CD8-positive, alpha-beta memory T cell (primary cell): ENCODE results near the gene CCL25. TPM values are rescaled to one million over a fixed set of nuclear protein-coding genes. Genes with fewer than 3 reads are reported as not detected.

Source experiments
- CTCF ChIA-PET: fragments of 350-600 bp; sonication (Branson Sonifier 250); formaldehyde crosslinking; loops from one replicate; lab custom pipeline; 2021; ENCODE audit warnings: antibody characterized with exemption; lab: Charles Lee
- POLR2A ChIA-PET: fragments of 350-600 bp; sonication (Branson Sonifier 250); formaldehyde crosslinking; loops from one replicate; lab custom pipeline; 2021; ENCODE audit warnings: antibody characterized with exemption; lab: Charles Lee
- DNase-seq, 5 donors: peaks; one replicate each; pipeline versions ENCODE4 v3.0.0 to v3.0.0-alpha.2; 2020 to 2022; ENCODE audit warnings: mixed read lengths in 1 of 5
- H3K27ac ChIP-seq: one replicate; pipeline ENCODE4 v1.7.0; 2013; ENCODE audit warnings: low read depth, mild to moderate bottlenecking, low read length, moderate library complexity
- H3K27me3 ChIP-seq: 2 replicates; pipeline ENCODE4 v1.7.0; 2013; ENCODE audit warnings: low read length, mild to moderate bottlenecking; ENCODE audit not compliant: insufficient read depth, poor library complexity, severe bottlenecking
- H3K36me3 ChIP-seq: 2 replicates; pipeline ENCODE4 v1.7.0; 2013; ENCODE audit warnings: mild to moderate bottlenecking, low read length, moderate library complexity; ENCODE audit not compliant: insufficient read depth
- H3K4me1 ChIP-seq: 2 replicates; pipeline ENCODE4 v1.7.0; 2013; ENCODE audit warnings: mild to moderate bottlenecking, low read length, moderate library complexity; ENCODE audit not compliant: insufficient read depth
- H3K4me3 ChIP-seq: 2 replicates; pipeline ENCODE4 v1.7.0; 2013; ENCODE audit warnings: mild to moderate bottlenecking, low read length
- H3K9me3 ChIP-seq: 2 replicates; pipeline ENCODE4 v1.7.0; 2013; ENCODE audit warnings: mild to moderate bottlenecking, low read length
- H3K27ac Mint-ChIP-seq, 8 donors: one replicate each; pipeline ENCODE4 v1.8.0; 2020 to 2021; ENCODE audit warnings: mixed read lengths in 8 of 8, mild to moderate bottlenecking in 6 of 8, inconsistent platforms in 3 of 8, moderate library complexity in 3 of 8
- H3K27me3 Mint-ChIP-seq, 2 donors: one replicate each; pipeline ENCODE4 v1.8.0; 2020 to 2021; ENCODE audit warnings: mixed read lengths in 2 of 2, mild to moderate bottlenecking in 1 of 2, moderate library complexity in 1 of 2
- H3K36me3 Mint-ChIP-seq, 3 donors: one replicate each; pipeline ENCODE4 v1.8.0; 2020 to 2021; ENCODE audit warnings: mixed read lengths in 3 of 3, inconsistent platforms in 1 of 3, mild to moderate bottlenecking in 1 of 3
- H3K4me1 Mint-ChIP-seq, 3 donors: one replicate each; pipeline ENCODE4 v1.8.0; 2020 to 2021; ENCODE audit warnings: mixed read lengths in 3 of 3, inconsistent platforms in 1 of 3, mild to moderate bottlenecking in 1 of 3
- H3K4me3 Mint-ChIP-seq, 7 donors: one replicate each; pipeline ENCODE4 v1.8.0; 2020 to 2021; ENCODE audit warnings: mixed read lengths in 7 of 7, mild to moderate bottlenecking in 6 of 7, moderate library complexity in 4 of 7, inconsistent platforms in 2 of 7
- H3K9me3 Mint-ChIP-seq, 5 donors: one replicate each; pipeline ENCODE4 v1.8.0; 2020 to 2022; ENCODE audit warnings: mixed read lengths in 5 of 5, mild to moderate bottlenecking in 3 of 5, moderate library complexity in 2 of 5, inconsistent platforms in 1 of 5
- polyA plus RNA-seq: library from polyadenylated mRNA; unstranded; fragments of 300-500 nt; fragmentation: Illumina TruSeq; gene quantifications from one replicate; pipeline ENCODE4 v1.2.3, GENCODE V29; 2021
- total RNA-seq, 2 experiments: library from RNA; stranded (reverse); gene quantifications; one replicate each; pipeline ENCODE4 v1.2.3, GENCODE V29; 2021

The CCL25 gene
- total and polyA plus RNA-seq, 3 experiments from 2014 or later, result not detected

GRCh38 chr19:8084152-8084551 is 31.6 kb downstream of the CCL25 start:
- Mint-ChIP-seq H3K4me1 (peaks cover 0 to 2% (median 0%) of the 10 kb centered on the region in 3 donors), H3K4me3 (no peak overlapping the region), H3K27ac (peak overlapping the region in 1 of 8 donors; percentile 17), H3K27me3 (peaks cover 8 to 10% of the 10 kb centered on the region in 2 donors), H3K36me3 (no peaks in the 10 kb centered on the region), H3K9me3 (no peaks in the 10 kb centered on the region)
- no peaks in the 10 kb centered on the region for H3K27me3 ChIP-seq
- no peaks in the 10 kb centered on the region for H3K36me3 ChIP-seq
- no peak overlapping the region for H3K27ac ChIP-seq
- ChIA-PET CTCF (no interaction called here), POLR2A (no interaction called here)
- H3K4me3 ChIP-seq, result no peak overlapping the region
- H3K9me3 ChIP-seq, result no peaks in the 10 kb centered on the region
- DNase-seq, result no peak
- no peaks in the 10 kb centered on the region for H3K4me1 ChIP-seq

GRCh38 chr19:8085598-8086408 is 33.2 kb downstream of the CCL25 start:
- CTCF ChIA-PET, result no interaction called here
- H3K4me1 ChIP-seq, result no peaks in the 10 kb centered on the region
- H3K36me3 ChIP-seq, result no peaks in the 10 kb centered on the region
- Mint-ChIP-seq H3K4me3 (no peak overlapping the region), H3K36me3 (no peaks in the 10 kb centered on the region), H3K4me1 (peaks cover 0 to 2% (median 0%) of the 10 kb centered on the region in 3 donors), H3K9me3 (no peaks in the 10 kb centered on the region), H3K27me3 (peaks cover 4 to 8% of the 10 kb centered on the region in 2 donors), H3K27ac (no peak overlapping the region)
- no peak overlapping the region for H3K27ac ChIP-seq
- H3K27me3 ChIP-seq, result no peaks in the 10 kb centered on the region
- DNase-seq, result no peak
- H3K4me3 ChIP-seq, result no peak overlapping the region
- POLR2A ChIA-PET, result no interaction called here
- no peaks in the 10 kb centered on the region for H3K9me3 ChIP-seq

- H3K27ac Mint-ChIP-seq, result no peak overlapping the region
- H3K36me3 Mint-ChIP-seq, result no peaks in the 10 kb centered on the region
- Histone ChIP-seq H3K36me3 (no peaks in the 10 kb centered on the region), H3K4me1 (no peaks in the 10 kb centered on the region), H3K27ac (no peak overlapping the region), H3K27me3 (no peaks in the 10 kb centered on the region), H3K9me3 (no peaks in the 10 kb centered on the region), H3K4me3 (no peak overlapping the region)
- ChIA-PET POLR2A (no interaction called here), CTCF (no interaction called here)
- H3K4me1 Mint-ChIP-seq, result peaks cover 0 to 2% (median 0%) of the 10 kb centered on the region in 3 donors
- peaks cover 2 to 11% of the 10 kb centered on the region in 2 donors for H3K27me3 Mint-ChIP-seq
- H3K4me3 Mint-ChIP-seq, result no peak overlapping the region
- H3K9me3 Mint-ChIP-seq, result peaks cover 0 to 4% (median 0%) of the 10 kb centered on the region in 5 donors
- DNase-seq, result no peak
Observed at GRCh38 chr19:8086849-8087248, 34.3 kb downstream of the CCL25 start.

GRCh38 chr19:8087876-8088275 is 35.3 kb downstream of the CCL25 start:
- Mint-ChIP-seq H3K27ac (peak overlapping the region in 1 of 8 donors; percentile 81), H3K4me3 (no peak overlapping the region), H3K36me3 (no peaks in the 10 kb centered on the region), H3K27me3 (peaks cover 2 to 11% of the 10 kb centered on the region in 2 donors), H3K9me3 (peaks cover 0 to 6% (median 0%) of the 10 kb centered on the region in 5 donors), H3K4me1 (peaks cover 0 to 2% (median 0%) of the 10 kb centered on the region in 3 donors)
- no peaks in the 10 kb centered on the region for H3K36me3 ChIP-seq
- no peaks in the 10 kb centered on the region for H3K9me3 ChIP-seq
- CTCF ChIA-PET, result no interaction called here
- DNase-seq, result no peak
- H3K4me3 ChIP-seq, result no peak overlapping the region
- H3K4me1 ChIP-seq, result no peaks in the 10 kb centered on the region
- H3K27me3 ChIP-seq, result no peaks in the 10 kb centered on the region
- POLR2A ChIA-PET, result no interaction called here
- no peak overlapping the region for H3K27ac ChIP-seq

- Mint-ChIP-seq H3K4me3 (no peak overlapping the region), H3K27ac (no peak overlapping the region), H3K36me3 (no peaks in the 10 kb centered on the region), H3K4me1 (peaks cover 0 to 2% (median 0%) of the 10 kb centered on the region in 3 donors), H3K9me3 (peaks cover under 1 to 11% (median 5%) of the 10 kb centered on the region in 5 donors), H3K27me3 (peaks cover 1 to 9% of the 10 kb centered on the region in 2 donors)
- H3K27me3 ChIP-seq, result no peaks in the 10 kb centered on the region
- H3K4me1 ChIP-seq, result no peaks in the 10 kb centered on the region
- no peak for DNase-seq
- no peaks in the 10 kb centered on the region for H3K9me3 ChIP-seq
- POLR2A ChIA-PET, result no interaction called here
- no peak overlapping the region for H3K27ac ChIP-seq
- no peak overlapping the region for H3K4me3 ChIP-seq
- CTCF ChIA-PET, result no interaction called here
- no peaks in the 10 kb centered on the region for H3K36me3 ChIP-seq
Observed at GRCh38 chr19:8088752-8089663, 36.4 kb downstream of the CCL25 start.

- no peak for DNase-seq
- POLR2A ChIA-PET, result no interaction called here
- peaks cover 1 to 6% of the 10 kb centered on the region in 2 donors for H3K27me3 Mint-ChIP-seq
- H3K27ac Mint-ChIP-seq, result peak overlapping the region in 1 of 8 donors; percentile 32
- no peak overlapping the region for H3K4me3 Mint-ChIP-seq
- no peak overlapping the region for H3K27ac ChIP-seq
- no peaks in the 10 kb centered on the region for H3K27me3 ChIP-seq
- peaks cover 5 to 19% (median 14%) of the 10 kb centered on the region in 5 donors for H3K9me3 Mint-ChIP-seq
- no peaks in the 10 kb centered on the region for H3K4me1 ChIP-seq
- no peaks in the 10 kb centered on the region for H3K36me3 ChIP-seq
- H3K9me3 ChIP-seq, result peaks cover 4% of the 10 kb centered on the region
- no peaks in the 10 kb centered on the region for H3K36me3 Mint-ChIP-seq
- H3K4me3 ChIP-seq, result no peak overlapping the region
- peaks cover 0 to 2% (median 0%) of the 10 kb centered on the region in 3 donors for H3K4me1 Mint-ChIP-seq
- CTCF ChIA-PET, result no interaction called here
Observed at GRCh38 chr19:8089664-8090601, 37.4 kb downstream of the CCL25 start.

GRCh38 chr19:8090950-8091349 is 38.4 kb downstream of the CCL25 start:
- Mint-ChIP-seq H3K27me3 (peaks cover 1 to 3% of the 10 kb centered on the region in 2 donors), H3K27ac (no peak overlapping the region), H3K36me3 (no peaks in the 10 kb centered on the region), H3K9me3 (peaks cover 5 to 28% (median 23%) of the 10 kb centered on the region in 5 donors), H3K4me1 (no peaks in the 10 kb centered on the region), H3K4me3 (no peak overlapping the region)
- Histone ChIP-seq H3K4me1 (no peaks in the 10 kb centered on the region), H3K36me3 (no peaks in the 10 kb centered on the region), H3K27me3 (no peaks in the 10 kb centered on the region), H3K9me3 (peaks cover 14% of the 10 kb centered on the region), H3K4me3 (no peak overlapping the region), H3K27ac (no peak overlapping the region)
- DNase-seq, result no peak
- CTCF ChIA-PET, result no interaction called here
- POLR2A ChIA-PET, result no interaction called here
